ENCODE data around the gene BTAF1. TPM values are rescaled to one million over a fixed set of nuclear protein-coding genes. Genes with fewer than 3 reads are reported as not detected.

BTAF1 gene
- total and polyA plus RNA-seq, 2 donors, result 14.4 to 81.8 TPM

GRCh38 chr10:91977491-91977890 lies 53.9 kb downstream of the BTAF1 start:
- Histone ChIP-seq H3K36me3 (ENCODE audit: insufficient read depth) (no peaks in the 10 kb centered on the region), H3K4me3 (ENCODE audit: low read depth, low read length) (no peak overlapping the region), H3K4me1 (ENCODE audit: insufficient read depth) (no peaks in the 10 kb centered on the region), H3K27ac (ENCODE audit: low read depth) (no peak overlapping the region)
- WGBS, result 90% methylated on average over 2 of the region's 2 CpGs
- no peak for DNase-seq (ENCODE audit: extremely low spot score)

GRCh38 chr10:91978585-91978984 lies 55.0 kb downstream of the BTAF1 start:
- WGBS, result 98% methylated on average over 1 of the region's 1 CpG
- H3K4me1 ChIP-seq (ENCODE audit: insufficient read depth), result no peaks in the 10 kb centered on the region
- H3K36me3 ChIP-seq (ENCODE audit: insufficient read depth), result no peaks in the 10 kb centered on the region
- H3K4me3 ChIP-seq (ENCODE audit: low read depth, low read length), result no peak overlapping the region
- DNase-seq (ENCODE audit: extremely low spot score), result no peak
- no peak overlapping the region for H3K27ac ChIP-seq (ENCODE audit: low read depth)

GRCh38 chr10:91980319-91980718 lies 56.7 kb downstream of the BTAF1 start:
- Histone ChIP-seq H3K36me3 (ENCODE audit: insufficient read depth) (no peaks in the 10 kb centered on the region), H3K4me3 (ENCODE audit: low read depth, low read length) (no peak overlapping the region), H3K27ac (ENCODE audit: low read depth) (no peak overlapping the region), H3K4me1 (ENCODE audit: insufficient read depth) (no peaks in the 10 kb centered on the region)
- WGBS, result 53% methylated on average over 1 of the region's 1 CpG
- no peak for DNase-seq (ENCODE audit: extremely low spot score)

GRCh38 chr10:91983416-91983815 lies 59.8 kb downstream of the BTAF1 start:
- Histone ChIP-seq H3K4me3 (ENCODE audit: low read depth, low read length) (no peak overlapping the region), H3K4me1 (ENCODE audit: insufficient read depth) (no peaks in the 10 kb centered on the region), H3K36me3 (ENCODE audit: insufficient read depth) (peaks cover 2% of the 10 kb centered on the region), H3K27ac (ENCODE audit: low read depth) (no peak overlapping the region)
- no peak for DNase-seq (ENCODE audit: extremely low spot score)

- peaks cover 5% of the 10 kb centered on the region for H3K36me3 ChIP-seq (ENCODE audit: insufficient read depth)
- no peak for DNase-seq (ENCODE audit: extremely low spot score)
- no peaks in the 10 kb centered on the region for H3K4me1 ChIP-seq (ENCODE audit: insufficient read depth)
- H3K27ac ChIP-seq (ENCODE audit: low read depth), result no peak overlapping the region
- no peak overlapping the region for H3K4me3 ChIP-seq (ENCODE audit: low read depth, low read length)
- whole genome bisulfite sequencing, result 77% methylated on average over 8 of the region's 8 CpGs
Measured at GRCh38 chr10:91987397-91988037, 63.9 kb downstream of the BTAF1 start.

GRCh38 chr10:91992031-91992430 lies 68.5 kb downstream of the BTAF1 start:
- WGBS, result 86% methylated on average over 1 of the region's 1 CpG
- Histone ChIP-seq H3K4me3 (ENCODE audit: low read depth, low read length) (no peak overlapping the region), H3K4me1 (ENCODE audit: insufficient read depth) (no peaks in the 10 kb centered on the region), H3K27ac (ENCODE audit: low read depth) (no peak overlapping the region), H3K36me3 (ENCODE audit: insufficient read depth) (peaks cover 7% of the 10 kb centered on the region)
- DNase-seq (ENCODE audit: extremely low spot score), result no peak

- 69% methylated on average over 2 of the region's 2 CpGs for WGBS
- Histone ChIP-seq H3K27ac (ENCODE audit: low read depth) (no peak overlapping the region), H3K4me1 (ENCODE audit: insufficient read depth) (no peaks in the 10 kb centered on the region), H3K4me3 (ENCODE audit: low read depth, low read length) (no peak overlapping the region), H3K36me3 (ENCODE audit: insufficient read depth) (peaks cover 2% of the 10 kb centered on the region)
- DNase-seq (ENCODE audit: extremely low spot score), result no peak
Measured at GRCh38 chr10:91996266-91996665, 72.7 kb downstream of the BTAF1 start.

GRCh38 chr10:92001581-92001980 lies 78.0 kb downstream of the BTAF1 start:
- WGBS, result 98% methylated on average over 3 of the region's 3 CpGs
- H3K4me3 ChIP-seq (ENCODE audit: low read depth, low read length), result no peak overlapping the region
- H3K27ac ChIP-seq (ENCODE audit: low read depth), result no peak overlapping the region
- no peak for DNase-seq (ENCODE audit: extremely low spot score)
- H3K4me1 ChIP-seq (ENCODE audit: insufficient read depth), result no peaks in the 10 kb centered on the region
- H3K36me3 ChIP-seq (ENCODE audit: insufficient read depth), result peaks cover 2% of the 10 kb centered on the region

- peaks cover under 1% of the 10 kb centered on the region for H3K36me3 ChIP-seq (ENCODE audit: insufficient read depth)
- no peak for DNase-seq (ENCODE audit: extremely low spot score)
- H3K4me1 ChIP-seq (ENCODE audit: insufficient read depth), result no peaks in the 10 kb centered on the region
- H3K27ac ChIP-seq (ENCODE audit: low read depth), result no peak overlapping the region
- no peak overlapping the region for H3K4me3 ChIP-seq (ENCODE audit: low read depth, low read length)
- WGBS, result 98% methylated on average over 2 of the region's 2 CpGs
Measured at GRCh38 chr10:92001995-92002394, 78.4 kb downstream of the BTAF1 start.

GRCh38 chr10:92003258-92003657 lies 79.7 kb downstream of the BTAF1 start:
- Histone ChIP-seq H3K4me3 (ENCODE audit: low read depth, low read length) (no peak overlapping the region), H3K36me3 (ENCODE audit: insufficient read depth) (no peaks in the 10 kb centered on the region), H3K4me1 (ENCODE audit: insufficient read depth) (no peaks in the 10 kb centered on the region), H3K27ac (ENCODE audit: low read depth) (no peak overlapping the region)
- DNase-seq (ENCODE audit: extremely low spot score), result no peak
- whole genome bisulfite sequencing, result 89% methylated on average over 2 of the region's 2 CpGs

- no peak for DNase-seq (ENCODE audit: extremely low spot score)
- H3K36me3 ChIP-seq (ENCODE audit: insufficient read depth), result no peaks in the 10 kb centered on the region
- 95% methylated on average over 1 of the region's 1 CpG for WGBS
- no peaks in the 10 kb centered on the region for H3K4me1 ChIP-seq (ENCODE audit: insufficient read depth)
- H3K27ac ChIP-seq (ENCODE audit: low read depth), result no peak overlapping the region
- no peak overlapping the region for H3K4me3 ChIP-seq (ENCODE audit: low read depth, low read length)
Measured at GRCh38 chr10:92005978-92006377, 82.4 kb downstream of the BTAF1 start.

GRCh38 chr10:92009445-92009844 lies 85.9 kb downstream of the BTAF1 start:
- Histone ChIP-seq H3K36me3 (ENCODE audit: insufficient read depth) (peaks cover 3% of the 10 kb centered on the region), H3K4me3 (ENCODE audit: low read depth, low read length) (no peak overlapping the region), H3K4me1 (ENCODE audit: insufficient read depth) (no peaks in the 10 kb centered on the region), H3K27ac (ENCODE audit: low read depth) (no peak overlapping the region)
- 90% methylated on average over 1 of the region's 1 CpG for WGBS
- no peak for DNase-seq (ENCODE audit: extremely low spot score)

GRCh38 chr10:92010047-92010735 lies 86.6 kb downstream of the BTAF1 start:
- H3K4me1 ChIP-seq (ENCODE audit: insufficient read depth), result no peaks in the 10 kb centered on the region
- H3K27ac ChIP-seq (ENCODE audit: low read depth), result no peak overlapping the region
- peaks cover 3% of the 10 kb centered on the region for H3K36me3 ChIP-seq (ENCODE audit: insufficient read depth)
- H3K4me3 ChIP-seq (ENCODE audit: low read depth, low read length), result no peak overlapping the region
- DNase-seq (ENCODE audit: extremely low spot score), result no peak

GRCh38 chr10:92011560-92012214 lies 88.1 kb downstream of the BTAF1 start:
- WGBS, result 88% methylated on average over 2 of the region's 2 CpGs
- Histone ChIP-seq H3K36me3 (ENCODE audit: insufficient read depth) (peaks cover 3% of the 10 kb centered on the region), H3K27ac (ENCODE audit: low read depth) (no peak overlapping the region)

More at GRCh38 chr10:92011560-92012214, 88.1 kb downstream of the BTAF1 start:
- Histone ChIP-seq H3K4me1 (ENCODE audit: insufficient read depth) (no peaks in the 10 kb centered on the region), H3K4me3 (ENCODE audit: low read depth, low read length) (no peak overlapping the region)
- no peak for DNase-seq (ENCODE audit: extremely low spot score)
